ENCODE results near the gene PCDHA7. TPM values are rescaled to one million over a fixed set of nuclear protein-coding genes. Genes with fewer than 3 reads are reported as not detected.
"Not testable (repeated sequence)": the region's sequence is repeated elsewhere in the genome, so short reads cannot be mapped to it uniquely, and the experiment has no call there.

PCDHA7 gene
- total RNA-seq, 1 experiment from 2014 or later: 2.7 TPM

DNA sequence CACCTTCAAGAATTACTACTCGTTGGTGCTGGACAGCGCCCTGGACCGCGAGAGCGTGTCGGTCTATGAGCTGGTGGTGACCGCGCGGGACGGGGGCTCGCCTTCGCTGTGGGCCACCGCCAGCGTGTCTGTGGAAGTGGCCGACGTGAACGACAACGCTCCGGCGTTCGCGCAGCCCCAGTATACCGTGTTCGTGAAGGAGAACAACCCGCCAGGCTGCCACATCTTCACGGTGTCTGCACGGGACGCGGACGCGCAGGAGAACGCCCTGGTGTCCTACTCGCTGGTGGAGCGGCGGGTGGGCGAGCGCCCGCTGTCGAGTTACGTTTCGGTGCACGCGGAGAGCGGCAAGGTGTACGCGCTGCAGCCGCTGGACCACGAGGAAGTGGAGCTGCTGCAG is 11.1 kb upstream of the PCDHA7 start:
- H3K4me3 Mint-ChIP-seq; H3K9me3 Mint-ChIP-seq; H3K27ac Mint-ChIP-seq; DNase-seq (ENCODE audit: low spot score); POLR2A ChIA-PET; H3K4me1 Mint-ChIP-seq; H3K36me3 Mint-ChIP-seq; ATAC-seq; H3K27me3 Mint-ChIP-seq (ENCODE audit: low read depth): not testable (repeated sequence)
- CTCF ChIA-PET: interaction anchor here (1.6 to 7.4 kb wide), 2 partner anchors 11 to 17 kb away, joined by 4 to 61 read pairs; partner anchors contain the start of genes PCDHA4 and PCDHA7

DNA sequence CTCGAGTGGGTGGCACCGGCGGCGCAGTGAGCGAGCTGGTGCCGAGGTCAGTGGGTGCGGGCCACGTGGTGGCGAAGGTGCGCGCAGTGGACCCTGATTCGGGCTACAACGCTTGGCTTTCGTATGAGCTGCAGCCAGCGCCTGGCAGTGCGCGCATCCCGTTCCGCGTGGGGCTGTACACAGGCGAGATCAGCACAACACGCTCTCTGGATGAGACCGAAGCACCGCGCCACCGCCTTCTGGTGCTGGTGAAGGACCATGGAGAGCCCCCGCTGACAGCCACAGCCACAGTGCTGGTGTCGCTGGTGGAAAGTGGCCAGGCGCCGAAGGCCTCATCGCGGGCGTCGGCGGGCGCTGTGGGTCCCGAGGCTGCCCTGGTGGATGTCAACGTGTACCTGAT is 10.6 kb upstream of the PCDHA7 start:
- CTCF ChIA-PET: interaction anchor here (0.6 to 1.6 kb wide), 5 partner anchors 11 to 37 kb away, joined by 3 to 4 read pairs (median 4); partner anchors contain the start of genes PCDHA1, PCDHA2, PCDHA4 and PCDHA7
- TF ChIP-seq ZNF671 (CRISPR knock-in tag; IDR thresholded peaks at IDR 0.05) (no peak), RELA (CRISPR knock-in tag; IDR thresholded peaks at IDR 0.05; ENCODE audit: borderline replicate concordance) (no peak), ZNF219 (CRISPR knock-in tag; IDR thresholded peaks at IDR 0.05; ENCODE audit: borderline replicate concordance) (no peak), ZNF138 (CRISPR knock-in tag; conservative IDR thresholded peaks at IDR 0.05) (no peak), ZBTB21 (CRISPR knock-in tag; IDR thresholded peaks at IDR 0.05; ENCODE audit: borderline replicate concordance) (no peak), FOXJ3 (CRISPR knock-in tag; IDR thresholded peaks at IDR 0.05; ENCODE audit: borderline replicate concordance) (no peak), OVOL2 (CRISPR knock-in tag; IDR thresholded peaks at IDR 0.05; ENCODE audit: borderline replicate concordance) (no peak), ETV6 (CRISPR knock-in tag; IDR thresholded peaks at IDR 0.05) (no peak), GTF2I (CRISPR knock-in tag; conservative IDR thresholded peaks at IDR 0.05) (no peak), ZNF263 (CRISPR knock-in tag; IDR thresholded peaks at IDR 0.05; ENCODE audit: low read depth) (no peak), SMAD4 (CRISPR knock-in tag; IDR thresholded peaks at IDR 0.05) (no peak), ZNF396 (CRISPR knock-in tag; IDR thresholded peaks at IDR 0.05; ENCODE audit: borderline replicate concordance) (no peak), JUN (CRISPR knock-in tag; IDR thresholded peaks at IDR 0.05) (no peak)
- TF ChIP-seq, protein P1, sequence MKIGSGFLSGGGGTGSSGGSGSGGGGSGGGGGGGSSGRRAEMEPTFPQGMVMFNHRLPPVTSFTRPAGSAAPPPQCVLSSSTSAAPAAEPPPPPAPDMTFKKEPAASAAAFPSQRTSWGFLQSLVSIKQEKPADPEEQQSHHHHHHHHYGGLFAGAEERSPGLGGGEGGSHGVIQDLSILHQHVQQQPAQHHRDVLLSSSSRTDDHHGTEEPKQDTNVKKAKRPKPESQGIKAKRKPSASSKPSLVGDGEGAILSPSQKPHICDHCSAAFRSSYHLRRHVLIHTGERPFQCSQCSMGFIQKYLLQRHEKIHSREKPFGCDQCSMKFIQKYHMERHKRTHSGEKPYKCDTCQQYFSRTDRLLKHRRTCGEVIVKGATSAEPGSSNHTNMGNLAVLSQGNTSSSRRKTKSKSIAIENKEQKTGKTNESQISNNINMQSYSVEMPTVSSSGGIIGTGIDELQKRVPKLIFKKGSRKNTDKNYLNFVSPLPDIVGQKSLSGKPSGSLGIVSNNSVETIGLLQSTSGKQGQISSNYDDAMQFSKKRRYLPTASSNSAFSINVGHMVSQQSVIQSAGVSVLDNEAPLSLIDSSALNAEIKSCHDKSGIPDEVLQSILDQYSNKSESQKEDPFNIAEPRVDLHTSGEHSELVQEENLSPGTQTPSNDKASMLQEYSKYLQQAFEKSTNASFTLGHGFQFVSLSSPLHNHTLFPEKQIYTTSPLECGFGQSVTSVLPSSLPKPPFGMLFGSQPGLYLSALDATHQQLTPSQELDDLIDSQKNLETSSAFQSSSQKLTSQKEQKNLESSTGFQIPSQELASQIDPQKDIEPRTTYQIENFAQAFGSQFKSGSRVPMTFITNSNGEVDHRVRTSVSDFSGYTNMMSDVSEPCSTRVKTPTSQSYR (CRISPR knock-in tag; IDR thresholded peaks at IDR 0.05): no peak
- TF ChIP-seq, protein P2, sequence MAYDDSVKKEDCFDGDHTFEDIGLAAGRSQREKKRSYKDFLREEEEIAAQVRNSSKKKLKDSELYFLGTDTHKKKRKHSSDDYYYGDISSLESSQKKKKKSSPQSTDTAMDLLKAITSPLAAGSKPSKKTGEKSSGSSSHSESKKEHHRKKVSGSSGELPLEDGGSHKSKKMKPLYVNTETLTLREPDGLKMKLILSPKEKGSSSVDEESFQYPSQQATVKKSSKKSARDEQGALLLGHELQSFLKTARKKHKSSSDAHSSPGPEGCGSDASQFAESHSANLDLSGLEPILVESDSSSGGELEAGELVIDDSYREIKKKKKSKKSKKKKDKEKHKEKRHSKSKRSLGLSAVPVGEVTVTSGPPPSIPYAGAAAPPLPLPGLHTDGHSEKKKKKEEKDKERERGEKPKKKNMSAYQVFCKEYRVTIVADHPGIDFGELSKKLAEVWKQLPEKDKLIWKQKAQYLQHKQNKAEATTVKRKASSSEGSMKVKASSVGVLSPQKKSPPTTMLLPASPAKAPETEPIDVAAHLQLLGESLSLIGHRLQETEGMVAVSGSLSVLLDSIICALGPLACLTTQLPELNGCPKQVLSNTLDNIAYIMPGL (CRISPR knock-in tag; IDR thresholded peaks at IDR 0.05): no peak
- TF ChIP-seq, protein P3, sequence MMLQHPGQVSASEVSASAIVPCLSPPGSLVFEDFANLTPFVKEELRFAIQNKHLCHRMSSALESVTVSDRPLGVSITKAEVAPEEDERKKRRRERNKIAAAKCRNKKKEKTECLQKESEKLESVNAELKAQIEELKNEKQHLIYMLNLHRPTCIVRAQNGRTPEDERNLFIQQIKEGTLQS (CRISPR knock-in tag; conservative IDR thresholded peaks at IDR 0.05): no peak
- TF ChIP-seq, protein P4, sequence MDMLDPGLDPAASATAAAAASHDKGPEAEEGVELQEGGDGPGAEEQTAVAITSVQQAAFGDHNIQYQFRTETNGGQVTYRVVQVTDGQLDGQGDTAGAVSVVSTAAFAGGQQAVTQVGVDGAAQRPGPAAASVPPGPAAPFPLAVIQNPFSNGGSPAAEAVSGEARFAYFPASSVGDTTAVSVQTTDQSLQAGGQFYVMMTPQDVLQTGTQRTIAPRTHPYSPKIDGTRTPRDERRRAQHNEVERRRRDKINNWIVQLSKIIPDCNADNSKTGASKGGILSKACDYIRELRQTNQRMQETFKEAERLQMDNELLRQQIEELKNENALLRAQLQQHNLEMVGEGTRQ (CRISPR knock-in tag; IDR thresholded peaks at IDR 0.05): no peak
- TF ChIP-seq, protein P5, sequence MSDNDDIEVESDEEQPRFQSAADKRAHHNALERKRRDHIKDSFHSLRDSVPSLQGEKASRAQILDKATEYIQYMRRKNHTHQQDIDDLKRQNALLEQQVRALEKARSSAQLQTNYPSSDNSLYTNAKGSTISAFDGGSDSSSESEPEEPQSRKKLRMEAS (CRISPR knock-in tag; IDR thresholded peaks at IDR 0.05): no peak
- no peak for ATAC-seq
- H3K4me1 Mint-ChIP-seq: peaks cover 2% of the 10 kb centered on the region; the same call in 1 of the 2 replicates
- peaks cover 2% of the 10 kb centered on the region for H3K36me3 Mint-ChIP-seq
- no peak overlapping the region for H3K27ac Mint-ChIP-seq
- H3K4me3 Mint-ChIP-seq: no peak overlapping the region
- H3K27me3 Mint-ChIP-seq (ENCODE audit: low read depth): no peaks in the 10 kb centered on the region
- H3K9me3 Mint-ChIP-seq: 0 out of 2 replicates have a peak, but pooled peaks cover 1% of the 10 kb centered on the region
- DNase-seq (ENCODE audit: low spot score): no peak
- POLR2A ChIA-PET: no interaction called here

Measured in WTC11 (cell line).